ENCODE measurements around the gene PLCB3.

PLCB3 gene

DNA sequence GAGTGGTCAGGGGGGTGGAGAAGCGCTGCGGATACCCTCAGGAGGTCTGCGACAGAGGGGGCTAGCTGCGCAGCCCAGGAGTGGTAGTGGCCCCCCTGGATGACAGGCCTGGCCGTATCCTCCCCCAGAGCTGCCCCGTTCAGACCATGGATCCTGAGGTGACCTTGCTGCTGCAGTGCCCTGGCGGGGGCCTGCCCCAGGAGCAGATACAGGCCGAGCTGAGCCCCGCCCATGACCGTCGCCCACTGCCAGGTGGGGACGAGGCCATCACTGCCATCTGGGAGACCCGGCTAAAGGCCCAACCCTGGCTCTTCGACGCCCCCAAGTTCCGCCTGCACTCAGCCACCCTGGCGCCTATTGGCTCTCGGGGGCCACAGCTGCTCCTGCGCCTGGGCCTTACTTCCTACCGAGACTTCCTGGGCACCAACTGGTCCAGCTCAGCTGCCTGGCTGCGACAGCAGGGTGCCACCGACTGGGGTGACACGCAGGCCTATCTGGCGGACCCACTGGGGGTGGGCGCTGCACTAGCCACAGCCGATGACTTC is 24.8 kb upstream of the PLCB3 start:
- peak overlapping the region; percentile 96 for H3K4me2 ChIP-seq
- TF ChIP-seq, protein P1, sequence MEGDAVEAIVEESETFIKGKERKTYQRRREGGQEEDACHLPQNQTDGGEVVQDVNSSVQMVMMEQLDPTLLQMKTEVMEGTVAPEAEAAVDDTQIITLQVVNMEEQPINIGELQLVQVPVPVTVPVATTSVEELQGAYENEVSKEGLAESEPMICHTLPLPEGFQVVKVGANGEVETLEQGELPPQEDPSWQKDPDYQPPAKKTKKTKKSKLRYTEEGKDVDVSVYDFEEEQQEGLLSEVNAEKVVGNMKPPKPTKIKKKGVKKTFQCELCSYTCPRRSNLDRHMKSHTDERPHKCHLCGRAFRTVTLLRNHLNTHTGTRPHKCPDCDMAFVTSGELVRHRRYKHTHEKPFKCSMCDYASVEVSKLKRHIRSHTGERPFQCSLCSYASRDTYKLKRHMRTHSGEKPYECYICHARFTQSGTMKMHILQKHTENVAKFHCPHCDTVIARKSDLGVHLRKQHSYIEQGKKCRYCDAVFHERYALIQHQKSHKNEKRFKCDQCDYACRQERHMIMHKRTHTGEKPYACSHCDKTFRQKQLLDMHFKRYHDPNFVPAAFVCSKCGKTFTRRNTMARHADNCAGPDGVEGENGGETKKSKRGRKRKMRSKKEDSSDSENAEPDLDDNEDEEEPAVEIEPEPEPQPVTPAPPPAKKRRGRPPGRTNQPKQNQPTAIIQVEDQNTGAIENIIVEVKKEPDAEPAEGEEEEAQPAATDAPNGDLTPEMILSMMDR (conservative IDR thresholded peaks at IDR 0.05; ENCODE audit: low read depth, low read length) = no peak
- H4K20me1 ChIP-seq (ENCODE audit: insufficient read depth) = no peaks in the 10 kb centered on the region
- H3K27me3 ChIP-seq (ENCODE audit: insufficient read depth, low read depth) = no peaks in the 10 kb centered on the region
- H3K79me2 ChIP-seq (ENCODE audit: insufficient read depth, low read depth) = no peaks in the 10 kb centered on the region
- H3K9ac ChIP-seq = peak overlapping the region; percentile 53; the same call in 1 of the 2 replicates
- H3K27ac ChIP-seq = no peak overlapping the region; the same call in 1 of the 2 replicates
- H2AFZ ChIP-seq (ENCODE audit: low read depth) = peak overlapping the region; percentile 67
- no peak overlapping the region for H3K4me3 ChIP-seq (IDR thresholded peaks at IDR 0.05; ENCODE audit: insufficient read depth, low read depth, low read length)
- H3K4me1 ChIP-seq (ENCODE audit: low read depth, poor library complexity, severe bottlenecking) = peaks cover 29% of the 10 kb centered on the region
- no peaks in the 10 kb centered on the region for H3K36me3 ChIP-seq (ENCODE audit: insufficient read depth)

DNA sequence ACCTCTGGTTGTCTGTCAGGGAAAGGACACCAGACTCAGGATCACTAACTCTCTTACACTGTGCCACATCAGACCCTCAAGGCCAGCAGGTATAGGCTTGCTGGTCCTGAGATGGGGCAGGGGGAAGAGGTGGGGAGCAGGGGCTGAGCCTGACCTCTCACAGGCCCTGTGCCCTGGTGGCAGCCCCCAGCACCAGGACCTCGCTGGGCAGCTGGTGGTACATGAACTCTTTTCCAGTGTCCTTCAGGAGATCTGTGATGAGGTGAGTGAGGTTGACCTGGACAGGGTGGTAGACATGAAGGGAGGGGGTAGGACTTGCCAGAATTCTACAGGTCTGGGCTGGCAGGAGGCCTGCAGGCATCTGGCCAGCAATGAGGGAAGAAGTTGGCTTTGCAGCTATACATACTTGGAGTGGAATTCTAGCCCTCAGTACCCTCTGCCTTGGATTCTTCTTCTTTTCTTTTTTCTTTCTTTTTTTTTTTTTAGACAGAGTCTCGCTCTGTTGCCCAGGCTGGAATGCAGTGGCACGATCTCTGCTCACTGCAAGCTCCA is 23.8 kb upstream of the PLCB3 start:
- peaks cover 33% of the 10 kb centered on the region for H3K4me1 ChIP-seq (ENCODE audit: low read depth, poor library complexity, severe bottlenecking)

DNA sequence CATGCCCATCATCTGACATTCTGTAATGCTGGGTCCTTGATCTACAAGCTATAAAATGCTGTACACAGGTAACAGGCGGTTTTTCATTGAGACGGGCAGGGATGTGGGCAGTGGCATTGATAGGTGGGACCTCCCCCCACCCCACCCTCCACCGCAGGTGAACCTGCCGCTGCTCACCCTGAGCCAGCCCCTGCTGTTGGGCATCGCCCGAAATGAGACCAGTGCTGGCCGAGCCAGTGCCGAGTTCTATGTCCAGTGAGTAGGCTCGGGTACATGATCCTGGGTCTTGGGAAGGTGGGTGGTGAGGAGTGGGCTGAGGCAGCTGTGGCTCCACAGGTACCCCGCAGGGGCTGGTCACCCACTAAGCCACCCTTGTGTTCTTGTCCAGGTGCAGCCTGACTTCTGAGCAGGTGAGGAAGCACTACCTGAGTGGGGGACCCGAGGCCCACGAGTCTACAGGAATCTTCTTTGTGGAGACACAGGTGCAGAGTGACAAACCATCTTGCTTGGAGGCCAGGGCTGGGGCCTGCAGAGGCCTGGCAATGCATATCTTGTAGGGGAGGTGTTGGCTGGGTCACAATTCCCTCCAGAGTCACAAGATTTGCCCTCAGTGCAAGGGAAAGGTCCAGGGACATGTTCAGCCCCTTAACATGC is 22.1 kb upstream of the PLCB3 start:
- TF ChIP-seq, protein P1 (conservative IDR thresholded peaks at IDR 0.05; ENCODE audit: low read depth, low read length) = no peak
- H3K36me3 ChIP-seq (ENCODE audit: insufficient read depth) = no peaks in the 10 kb centered on the region
- peaks cover 33% of the 10 kb centered on the region for H3K4me1 ChIP-seq (ENCODE audit: low read depth, poor library complexity, severe bottlenecking)
- no peak overlapping the region for H3K27ac ChIP-seq
- H3K27me3 ChIP-seq (ENCODE audit: insufficient read depth, low read depth) = no peaks in the 10 kb centered on the region
- H3K4me2 ChIP-seq = no peak overlapping the region; the same call in 1 of the 2 replicates
- H2AFZ ChIP-seq (ENCODE audit: low read depth) = no peak overlapping the region
- H3K9ac ChIP-seq = no peak overlapping the region
- no peaks in the 10 kb centered on the region for H3K79me2 ChIP-seq (ENCODE audit: insufficient read depth, low read depth)
- H4K20me1 ChIP-seq (ENCODE audit: insufficient read depth) = no peaks in the 10 kb centered on the region
- H3K4me3 ChIP-seq (IDR thresholded peaks at IDR 0.05; ENCODE audit: insufficient read depth, low read depth, low read length) = no peak overlapping the region

More for the DNA sequence above, 23.8 kb upstream of the PLCB3 start:
- Histone ChIP-seq H3K27me3 (ENCODE audit: insufficient read depth, low read depth) (no peaks in the 10 kb centered on the region), H3K79me2 (ENCODE audit: insufficient read depth, low read depth) (no peaks in the 10 kb centered on the region), H3K27ac (no peak overlapping the region), H4K20me1 (ENCODE audit: insufficient read depth) (no peaks in the 10 kb centered on the region), H3K36me3 (ENCODE audit: insufficient read depth) (no peaks in the 10 kb centered on the region), H3K4me3 (IDR thresholded peaks at IDR 0.05; ENCODE audit: insufficient read depth, low read depth, low read length) (no peak overlapping the region), H3K9ac (no peak overlapping the region), H3K4me2 (peak overlapping the region; percentile 96; the same call in 1 of the 2 replicates), H2AFZ (ENCODE audit: low read depth) (no peak overlapping the region)
- TF ChIP-seq, protein P1 (conservative IDR thresholded peaks at IDR 0.05; ENCODE audit: low read depth, low read length) = no peak

DNA sequence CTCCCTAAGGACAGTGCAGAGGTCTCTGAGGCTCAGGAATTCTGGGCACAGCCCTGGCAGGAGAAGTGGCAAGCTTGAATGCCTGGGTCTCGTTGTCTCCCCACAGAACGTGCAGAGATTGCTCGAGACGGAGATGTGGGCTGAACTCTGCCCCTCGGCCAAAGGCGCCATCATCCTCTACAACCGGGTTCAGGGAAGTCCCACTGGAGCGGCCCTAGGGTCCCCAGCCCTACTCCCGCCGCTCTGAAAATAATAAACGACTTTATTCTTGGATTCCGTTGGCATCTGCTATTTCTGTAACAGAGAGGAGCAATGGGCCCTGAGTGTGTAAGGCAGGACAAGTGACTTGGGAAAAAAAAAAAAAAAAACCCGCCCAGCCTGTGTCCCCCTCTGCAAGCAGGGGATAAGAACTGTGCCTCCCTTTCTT is 21.6 kb upstream of the PLCB3 start:
- no peak overlapping the region for H3K4me3 ChIP-seq (IDR thresholded peaks at IDR 0.05; ENCODE audit: insufficient read depth, low read depth, low read length)
- H3K9ac ChIP-seq = peak overlapping the region; percentile 38; the same call in 1 of the 2 replicates
- H3K4me2 ChIP-seq = peak overlapping the region; percentile 76
- no peaks in the 10 kb centered on the region for H3K36me3 ChIP-seq (ENCODE audit: insufficient read depth)
- H4K20me1 ChIP-seq (ENCODE audit: insufficient read depth) = no peaks in the 10 kb centered on the region
- H2AFZ ChIP-seq (ENCODE audit: low read depth) = peak overlapping the region; percentile 70
- TF ChIP-seq, protein P1 (conservative IDR thresholded peaks at IDR 0.05; ENCODE audit: low read depth, low read length) = no peak
- no peaks in the 10 kb centered on the region for H3K79me2 ChIP-seq (ENCODE audit: insufficient read depth, low read depth)
- peaks cover 33% of the 10 kb centered on the region for H3K4me1 ChIP-seq (ENCODE audit: low read depth, poor library complexity, severe bottlenecking)
- H3K27ac ChIP-seq = no peak overlapping the region
- H3K27me3 ChIP-seq (ENCODE audit: insufficient read depth, low read depth) = no peaks in the 10 kb centered on the region
